ENCODE measurements around the gene UPF1.
"Not testable (repeated sequence)": the region's sequence is repeated elsewhere in the genome, so short reads cannot be mapped to it uniquely, and the experiment has no call there.

The UPF1 gene

DNA sequence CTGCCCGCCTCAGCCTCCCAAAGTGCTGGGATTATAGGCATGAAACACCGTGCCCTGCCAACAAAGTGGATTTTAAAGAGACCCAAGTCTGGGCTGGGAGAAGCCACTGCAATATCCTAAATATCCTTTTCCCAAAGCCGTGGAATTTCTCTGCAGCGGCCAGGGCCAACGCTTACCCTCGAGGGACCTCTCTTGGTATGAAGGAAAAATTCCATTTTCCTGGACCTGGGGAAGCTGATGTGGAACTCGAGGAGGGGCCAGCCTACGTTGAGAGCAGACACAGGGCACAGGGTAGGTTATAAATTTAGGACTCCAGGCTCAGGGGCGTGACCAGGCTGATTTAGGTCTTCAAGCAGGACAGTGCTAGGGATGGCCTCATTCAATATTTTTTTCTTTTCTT lies 17.7 kb upstream of the UPF1 start:
- Mint-ChIP-seq H3K27me3 (no peaks in the 10 kb centered on the region), H3K9me3 (no peaks in the 10 kb centered on the region), H3K27ac (no peak overlapping the region), H3K4me1 (no peaks in the 10 kb centered on the region), H3K36me3 (no peaks in the 10 kb centered on the region), H3K4me3 (no peak overlapping the region)

DNA sequence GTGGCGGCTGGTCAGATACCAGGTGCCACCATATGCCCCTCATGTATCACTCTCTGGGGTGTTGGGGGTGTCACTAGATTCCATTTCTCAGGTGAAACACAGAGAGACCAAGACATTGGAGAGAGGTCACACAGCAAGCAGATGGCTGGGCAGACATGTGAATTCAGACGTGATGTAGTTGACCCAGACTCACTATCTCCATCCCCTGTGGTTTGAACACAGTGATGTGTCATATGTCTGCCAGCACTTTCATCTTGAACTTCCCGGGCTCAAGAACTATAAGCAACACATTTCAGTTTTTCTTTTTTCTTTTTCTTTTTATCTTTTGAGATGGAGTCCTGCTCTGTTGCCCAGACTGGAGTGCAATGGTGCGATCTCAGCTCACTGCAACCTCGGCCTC lies 16.1 kb upstream of the UPF1 start:
- no peak overlapping the region for H3K27ac Mint-ChIP-seq
- H3K4me1 Mint-ChIP-seq = no peaks in the 10 kb centered on the region
- no peaks in the 10 kb centered on the region for H3K36me3 Mint-ChIP-seq
- no peaks in the 10 kb centered on the region for H3K27me3 Mint-ChIP-seq
- H3K4me3 Mint-ChIP-seq = no peak overlapping the region
- H3K9me3 Mint-ChIP-seq = no peaks in the 10 kb centered on the region

DNA sequence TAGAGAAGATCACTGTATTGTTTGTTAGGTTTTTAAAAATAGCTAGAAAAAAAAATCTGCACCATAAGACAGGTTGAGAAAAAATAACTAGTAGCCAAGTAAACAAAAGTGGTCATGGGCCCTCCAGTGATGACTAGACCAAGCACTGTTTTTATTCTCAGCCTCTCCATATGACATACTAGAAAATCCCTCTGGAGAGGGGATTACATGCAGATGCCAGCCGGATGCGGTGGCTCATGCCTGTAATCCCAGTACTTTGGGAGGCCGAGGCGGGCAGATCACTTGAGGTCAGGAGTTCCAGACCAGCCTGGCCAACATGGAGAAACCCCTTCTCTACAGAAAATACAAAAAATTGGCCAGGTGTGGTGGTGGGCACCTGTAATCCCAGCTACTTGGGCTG lies 15.1 kb upstream of the UPF1 start:
- H3K4me1 Mint-ChIP-seq, H3K36me3 Mint-ChIP-seq, H3K9me3 Mint-ChIP-seq, H3K27me3 Mint-ChIP-seq, H3K4me3 Mint-ChIP-seq, H3K27ac Mint-ChIP-seq: not testable (repeated sequence)

DNA sequence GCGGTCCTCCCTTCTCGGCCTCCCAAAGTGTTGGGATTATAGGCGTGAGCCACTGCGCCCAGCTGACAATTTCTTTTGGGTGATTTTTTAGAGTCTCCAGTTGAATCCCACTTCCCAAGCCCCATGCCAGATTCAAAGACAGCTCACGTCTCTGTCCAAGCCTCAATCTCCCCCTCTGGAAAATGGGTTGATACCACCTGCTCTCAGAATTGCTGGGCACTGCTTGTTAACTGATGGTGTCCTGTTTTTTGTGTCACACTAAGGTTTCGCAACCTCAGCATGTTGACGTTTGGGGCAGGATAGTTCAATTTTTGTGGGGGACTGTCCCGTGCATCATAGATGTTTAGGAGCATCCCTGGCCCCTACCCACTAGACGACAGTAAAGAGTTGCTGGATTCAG lies 14.2 kb upstream of the UPF1 start:
- H3K27me3 Mint-ChIP-seq = no peaks in the 10 kb centered on the region
- no peak overlapping the region for H3K27ac Mint-ChIP-seq
- H3K36me3 Mint-ChIP-seq = no peaks in the 10 kb centered on the region
- H3K4me3 Mint-ChIP-seq = no peak overlapping the region
- no peaks in the 10 kb centered on the region for H3K9me3 Mint-ChIP-seq
- H3K4me1 Mint-ChIP-seq = no peaks in the 10 kb centered on the region

DNA sequence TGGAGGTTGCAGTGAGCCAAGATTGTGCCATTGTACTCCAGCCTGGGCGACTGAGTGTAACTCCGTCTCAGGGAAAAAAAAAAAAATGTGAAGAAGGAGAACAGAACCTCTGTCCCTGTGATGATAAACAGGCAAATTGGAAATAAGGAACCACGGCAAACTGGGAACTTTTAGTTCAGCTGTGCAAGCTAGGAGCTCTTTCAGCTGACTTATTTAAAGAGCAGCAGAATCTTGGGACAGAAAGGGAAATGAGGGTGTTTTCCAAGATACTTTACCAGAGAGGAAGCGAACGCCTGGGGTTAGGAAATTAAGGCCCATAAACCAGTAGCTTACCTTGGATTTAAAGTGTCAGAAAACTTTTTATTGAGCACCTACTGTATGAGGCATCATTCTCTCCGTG lies 3.0 kb upstream of the UPF1 start:
- Mint-ChIP-seq H3K4me1 (peaks cover 6% of the 10 kb centered on the region), H3K27ac (no peak overlapping the region), H3K9me3 (no peaks in the 10 kb centered on the region), H3K27me3 (no peaks in the 10 kb centered on the region), H3K4me3 (no peak overlapping the region), H3K36me3 (peaks cover under 1% of the 10 kb centered on the region)

DNA sequence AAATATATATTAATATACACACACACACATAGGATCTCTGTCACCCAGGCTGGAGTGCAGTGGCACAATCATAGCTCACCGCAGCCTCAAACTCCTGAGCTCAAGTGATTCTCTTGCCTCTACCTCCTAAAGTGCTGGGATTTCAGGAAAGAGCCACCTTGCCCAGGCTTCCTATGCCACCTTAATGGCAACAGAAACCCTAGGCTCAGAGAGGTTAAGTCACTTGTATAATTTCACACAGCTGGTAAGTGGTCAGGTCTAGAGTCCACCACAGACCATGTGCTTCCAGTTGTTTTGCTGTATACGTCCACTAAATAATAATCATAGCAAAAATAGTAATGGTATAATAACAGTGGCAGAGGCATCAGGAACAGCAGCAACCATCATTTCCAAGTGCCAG lies 1.3 kb upstream of the UPF1 start:
- Mint-ChIP-seq H3K4me3 (no peak overlapping the region), H3K9me3 (no peaks in the 10 kb centered on the region), H3K36me3 (peaks cover 9% of the 10 kb centered on the region), H3K27me3 (no peaks in the 10 kb centered on the region), H3K4me1 (peaks cover 23% of the 10 kb centered on the region), H3K27ac (no peak overlapping the region)

DNA sequence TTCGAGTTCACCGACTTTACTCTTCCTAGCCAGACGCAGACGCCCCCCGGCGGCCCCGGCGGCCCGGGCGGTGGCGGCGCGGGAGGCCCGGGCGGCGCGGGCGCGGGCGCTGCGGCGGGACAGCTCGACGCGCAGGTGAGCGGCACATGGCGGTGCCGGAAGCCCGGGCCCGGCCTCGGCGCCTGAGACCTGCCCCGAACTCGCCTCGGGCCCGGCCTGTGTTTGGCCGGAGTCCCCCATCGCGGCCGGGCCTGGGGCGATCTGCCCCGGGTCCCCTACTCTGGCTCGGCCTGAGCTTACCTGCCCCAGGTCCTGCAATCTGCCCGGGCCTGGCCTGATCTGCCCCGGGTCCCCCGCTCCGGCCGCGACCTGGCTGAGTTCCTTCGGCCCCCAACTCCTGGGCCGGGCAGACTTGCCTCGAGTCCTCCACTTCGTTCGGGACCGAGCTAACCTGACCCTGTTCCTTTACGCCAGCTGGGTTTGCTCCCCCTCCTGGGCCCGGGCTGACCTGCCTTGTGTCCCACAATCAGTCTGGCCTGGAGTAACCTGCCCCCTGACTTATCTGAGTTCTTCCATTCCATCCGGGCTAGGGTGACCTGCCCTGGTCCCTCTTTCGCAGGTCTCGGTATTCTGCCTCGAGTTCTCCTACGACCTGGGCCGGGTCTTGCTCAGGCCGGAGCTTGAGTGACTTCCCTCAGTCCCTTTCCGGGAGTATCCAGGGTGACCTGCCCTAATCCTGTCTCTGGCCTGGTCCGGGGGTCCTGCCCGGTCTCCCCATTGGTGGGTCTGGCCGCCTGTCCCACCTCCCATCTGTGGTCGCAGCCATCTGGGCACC lies 764 bp downstream of the UPF1 start:
- Mint-ChIP-seq H3K4me3 (peak overlapping the region; percentile 88), H3K27ac (peak overlapping the region; percentile 96), H3K27me3 (no peaks in the 10 kb centered on the region), H3K9me3 (no peaks in the 10 kb centered on the region), H3K4me1 (peaks cover 44% of the 10 kb centered on the region), H3K36me3 (peaks cover 14% of the 10 kb centered on the region)

DNA sequence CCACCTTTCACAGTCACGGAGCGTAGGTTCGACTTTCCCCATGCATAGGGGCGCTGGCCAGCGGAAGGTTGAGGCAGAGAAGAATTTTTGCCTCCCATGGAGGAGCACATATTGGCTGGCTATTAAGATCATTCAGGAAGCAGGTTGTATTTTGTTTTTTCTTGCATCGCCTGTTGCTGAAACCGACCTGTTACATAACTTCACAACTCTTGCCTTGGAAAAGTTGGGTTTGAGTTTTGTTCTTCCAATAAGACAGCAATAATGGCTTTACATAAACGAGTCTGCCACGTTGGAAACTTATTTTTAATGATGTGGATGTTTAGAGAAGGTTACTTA lies 1.4 kb downstream of the UPF1 start:
- Mint-ChIP-seq H3K27me3 (no peaks in the 10 kb centered on the region), H3K27ac (peak overlapping the region; percentile 96), H3K4me3 (peak overlapping the region; percentile 88), H3K4me1 (peaks cover 50% of the 10 kb centered on the region), H3K9me3 (no peaks in the 10 kb centered on the region), H3K36me3 (peaks cover 17% of the 10 kb centered on the region)

DNA sequence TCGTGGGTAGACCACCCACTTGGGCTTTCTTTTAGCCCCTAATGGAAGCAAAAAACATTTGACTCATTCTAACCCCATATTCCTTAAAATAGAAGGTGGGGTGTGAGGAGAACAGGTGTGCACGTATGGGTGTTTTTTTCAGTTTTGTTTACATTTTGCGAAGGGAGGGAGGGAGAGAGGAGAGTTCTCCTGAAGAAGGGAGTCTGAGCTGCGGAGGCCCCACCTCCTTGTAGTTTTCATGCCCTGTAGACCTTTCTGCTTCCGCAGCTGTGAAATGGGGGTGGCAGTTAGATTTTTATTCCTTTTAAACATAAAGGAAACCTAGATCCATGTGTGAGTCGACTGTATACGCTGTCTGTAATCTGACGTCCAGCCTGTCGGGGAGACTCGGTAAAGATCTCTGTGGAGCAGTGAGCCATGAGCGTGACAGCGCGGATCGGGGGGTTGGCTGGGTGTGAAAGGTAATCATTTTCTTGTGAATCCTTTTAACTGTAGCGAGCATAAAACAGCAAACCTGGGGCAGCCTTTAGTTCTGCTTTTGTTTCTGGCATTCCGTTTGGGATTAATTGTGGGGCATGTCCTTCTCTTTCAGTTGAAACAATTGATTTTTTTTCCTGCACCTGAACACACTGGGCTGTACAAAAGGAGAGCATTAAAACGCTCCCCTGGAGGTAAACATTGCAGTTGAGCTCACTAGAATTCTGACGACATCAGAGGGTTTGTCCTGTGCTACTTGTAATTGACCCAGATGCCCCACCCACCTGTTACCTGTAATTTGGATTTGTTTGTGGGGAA lies 2.3 kb downstream of the UPF1 start:
- H3K36me3 Mint-ChIP-seq = peaks cover 17% of the 10 kb centered on the region

DNA sequence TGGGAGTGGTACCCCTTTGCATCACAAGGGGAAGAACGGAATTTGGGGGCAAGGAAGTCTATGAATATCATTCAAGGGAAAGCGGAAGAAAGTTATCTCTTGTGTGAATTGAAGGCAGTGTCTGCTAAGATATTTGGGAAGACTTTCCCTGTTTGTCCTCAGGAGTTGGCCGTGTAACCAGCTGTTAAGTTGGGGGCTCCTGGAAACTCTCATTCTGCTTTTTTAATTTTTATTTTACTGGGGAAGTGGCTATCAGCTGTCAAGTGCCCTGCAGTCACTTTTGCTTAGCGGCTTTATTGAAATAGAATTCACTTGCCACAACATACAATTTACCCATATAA lies 2.9 kb downstream of the UPF1 start:
- Mint-ChIP-seq H3K9me3 (no peaks in the 10 kb centered on the region), H3K4me1 (peaks cover 61% of the 10 kb centered on the region), H3K27me3 (no peaks in the 10 kb centered on the region), H3K27ac (no peak overlapping the region), H3K36me3 (peaks cover 17% of the 10 kb centered on the region), H3K4me3 (peak overlapping the region; percentile 88)

More for the DNA sequence above, 2.3 kb downstream of the UPF1 start:
- Mint-ChIP-seq H3K27me3 (no peaks in the 10 kb centered on the region), H3K4me1 (peaks cover 56% of the 10 kb centered on the region), H3K4me3 (peak overlapping the region; percentile 88), H3K9me3 (no peaks in the 10 kb centered on the region), H3K27ac (peak overlapping the region; percentile 90)

DNA sequence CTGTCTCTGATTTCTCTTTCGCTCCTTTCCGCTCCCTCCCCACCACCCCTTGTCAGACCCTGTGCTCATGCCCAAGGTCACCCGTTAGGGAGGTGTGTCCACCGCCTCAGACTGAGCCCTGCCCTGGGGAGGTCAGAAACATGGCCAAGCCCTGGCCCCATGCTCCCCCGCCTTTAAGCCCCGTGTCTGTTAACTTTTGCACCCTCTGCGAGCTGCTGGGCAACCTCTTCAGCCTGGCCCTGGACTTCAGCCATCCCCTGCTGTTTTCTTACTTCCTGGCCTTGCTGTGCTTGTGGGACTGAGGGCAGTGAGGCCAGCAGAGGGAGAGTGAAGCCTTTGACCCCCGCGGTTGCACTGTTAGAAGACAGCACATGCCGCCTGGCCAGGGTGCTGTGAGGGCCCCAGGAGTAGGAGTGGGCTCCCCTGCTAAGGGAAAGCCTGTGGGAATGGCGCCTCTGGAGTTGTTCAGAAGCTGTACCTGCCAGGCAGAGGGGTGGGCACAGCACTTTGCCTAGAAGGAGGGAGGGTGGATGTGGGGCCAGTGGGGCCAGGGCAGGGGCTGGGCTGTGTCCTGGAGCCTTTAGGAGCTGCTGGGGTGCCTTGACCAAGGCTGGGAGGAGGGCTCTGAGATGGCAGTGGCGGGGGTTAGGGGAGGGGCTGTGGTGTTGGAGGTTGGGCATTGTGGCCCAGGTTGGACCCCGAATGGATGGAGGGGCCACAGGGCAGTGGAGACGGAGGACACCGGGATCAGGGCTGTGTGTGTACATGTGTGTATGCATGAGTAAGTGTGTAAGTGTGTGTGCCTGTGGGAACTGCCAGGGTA lies 7.9 kb downstream of the UPF1 start:
- Mint-ChIP-seq H3K27me3 (no peaks in the 10 kb centered on the region), H3K9me3 (no peaks in the 10 kb centered on the region), H3K4me3 (no peak overlapping the region), H3K4me1 (peaks cover 92% of the 10 kb centered on the region), H3K27ac (no peak overlapping the region), H3K36me3 (peaks cover 10% of the 10 kb centered on the region)

DNA sequence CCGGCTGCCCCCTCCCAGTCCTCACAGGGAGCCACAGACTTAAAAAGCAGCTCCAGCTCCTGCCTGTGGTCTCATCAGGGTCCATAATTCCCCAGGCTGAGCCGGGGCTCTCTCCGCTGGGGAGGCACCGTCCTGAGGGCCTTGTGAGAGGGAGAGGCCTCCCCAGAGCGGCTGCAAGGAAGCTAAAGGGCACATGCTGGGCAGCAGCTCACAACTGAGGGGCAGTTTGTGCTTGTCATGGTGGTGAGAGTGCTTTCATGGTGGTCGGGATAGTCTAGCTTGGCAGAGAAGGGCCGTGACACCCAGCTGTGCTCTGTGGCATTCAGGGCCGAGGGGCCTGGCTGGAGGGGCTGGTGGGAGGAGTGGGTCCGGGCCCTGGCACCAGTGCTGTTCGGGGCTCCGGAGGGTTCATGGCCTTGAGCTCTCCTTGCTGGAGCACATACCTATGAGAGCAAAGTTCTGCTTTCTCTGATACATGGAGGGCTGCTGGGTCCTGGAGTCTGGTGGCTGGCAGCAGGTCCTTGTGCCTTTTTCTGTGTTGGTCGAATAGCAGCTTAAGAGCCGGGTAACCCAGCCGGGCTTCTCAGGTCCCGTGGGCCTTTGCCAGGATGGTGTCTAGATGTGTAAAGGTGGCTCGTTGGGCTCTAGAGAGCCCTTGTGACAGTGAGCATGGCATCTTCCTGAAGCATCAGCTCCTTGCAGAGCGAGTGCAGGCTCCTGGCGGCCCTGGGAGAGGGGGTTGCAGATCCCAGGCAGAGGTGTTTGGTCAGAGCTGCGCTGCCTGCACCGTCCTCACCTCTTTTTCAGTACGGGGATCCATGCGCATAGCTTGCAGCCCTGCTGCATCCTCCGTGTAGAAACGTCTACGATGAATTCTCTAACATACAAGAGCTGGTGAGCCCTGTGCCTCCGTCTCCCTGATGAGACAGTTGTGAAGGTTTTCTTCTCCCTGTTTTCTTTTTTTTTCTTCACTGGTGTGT lies 8.8 kb downstream of the UPF1 start:
- peak overlapping the region; percentile 11 for H3K4me3 Mint-ChIP-seq
- peak overlapping the region; percentile 72 for H3K27ac Mint-ChIP-seq
- H3K4me1 Mint-ChIP-seq = peaks cover 91% of the 10 kb centered on the region
- H3K36me3 Mint-ChIP-seq = peaks cover 10% of the 10 kb centered on the region
- H3K27me3 Mint-ChIP-seq = no peaks in the 10 kb centered on the region
- no peaks in the 10 kb centered on the region for H3K9me3 Mint-ChIP-seq

DNA sequence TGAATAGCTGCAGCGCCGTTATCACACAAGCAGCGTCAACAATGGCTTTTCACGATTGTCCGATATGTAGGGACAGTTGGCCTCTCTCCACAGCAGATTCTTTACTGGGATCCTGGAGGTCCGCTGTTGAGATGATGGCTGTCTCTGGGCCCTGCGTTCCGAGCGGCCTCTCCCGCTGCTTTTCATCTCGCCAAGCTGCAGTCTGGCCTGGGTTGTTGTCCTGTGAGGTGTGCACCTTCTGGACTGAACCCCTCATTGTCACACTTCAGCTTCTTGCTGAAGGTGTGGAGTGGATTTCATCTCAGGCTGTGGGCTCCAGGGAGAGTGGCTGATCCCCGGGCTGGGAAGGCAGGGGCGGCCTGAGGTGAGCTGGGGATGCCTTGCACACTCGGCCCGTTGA lies 9.6 kb downstream of the UPF1 start:
- Mint-ChIP-seq H3K27me3 (no peaks in the 10 kb centered on the region), H3K27ac (peak overlapping the region; percentile 14), H3K36me3 (peaks cover 6% of the 10 kb centered on the region), H3K4me3 (peak overlapping the region; percentile 20), H3K9me3 (no peaks in the 10 kb centered on the region), H3K4me1 (peaks cover 91% of the 10 kb centered on the region)

DNA sequence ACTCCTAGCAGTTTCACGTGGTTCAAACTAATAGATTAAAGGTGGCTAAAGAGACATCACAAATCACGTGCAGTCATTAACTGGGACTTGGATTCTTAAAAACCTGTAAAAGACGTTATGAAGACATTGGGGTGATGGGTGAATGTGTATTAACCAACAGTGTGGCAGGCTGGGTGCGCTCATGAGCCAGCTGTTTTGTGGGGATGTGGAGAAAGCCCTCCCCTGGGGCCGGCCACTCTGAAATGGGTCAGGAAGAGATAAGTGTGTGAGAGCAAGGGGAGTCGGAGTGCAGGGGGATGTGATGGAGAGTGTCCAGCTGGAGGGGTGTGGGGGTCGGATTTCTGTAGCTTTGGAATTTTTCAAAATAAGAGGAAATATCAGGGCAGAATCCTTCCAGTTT lies 10.4 kb downstream of the UPF1 start:
- peak overlapping the region; percentile 15 for H3K4me3 Mint-ChIP-seq
- H3K27me3 Mint-ChIP-seq = no peaks in the 10 kb centered on the region
- H3K36me3 Mint-ChIP-seq = peaks cover 5% of the 10 kb centered on the region
- peak overlapping the region; percentile 19 for H3K27ac Mint-ChIP-seq
- no peaks in the 10 kb centered on the region for H3K9me3 Mint-ChIP-seq
- peaks cover 91% of the 10 kb centered on the region for H3K4me1 Mint-ChIP-seq

DNA sequence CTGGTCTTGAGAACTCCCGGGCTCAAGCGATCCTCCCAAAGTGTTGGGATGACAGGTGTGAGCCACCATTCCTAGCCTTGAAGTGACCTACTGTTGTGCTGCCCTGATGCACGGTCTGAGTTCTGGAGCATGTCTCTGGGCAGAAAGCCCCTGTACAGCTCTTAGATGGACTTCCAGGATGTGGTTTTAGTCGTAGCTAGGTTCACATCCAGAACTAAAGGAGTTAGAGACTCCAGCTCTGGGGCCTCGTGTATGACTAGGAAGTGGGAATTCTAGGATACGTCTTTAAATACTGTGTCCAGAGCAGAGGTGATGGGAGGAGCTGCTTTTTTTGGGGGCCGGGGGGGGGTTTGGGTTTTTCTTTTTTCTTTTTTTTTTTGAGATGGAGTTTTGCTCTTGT lies 12.2 kb downstream of the UPF1 start:
- Mint-ChIP-seq H3K36me3 (peaks cover 3% of the 10 kb centered on the region), H3K4me1 (peaks cover 87% of the 10 kb centered on the region), H3K9me3 (no peaks in the 10 kb centered on the region), H3K4me3 (peak overlapping the region; percentile 70), H3K27me3 (no peaks in the 10 kb centered on the region), H3K27ac (no peak overlapping the region)

Measured in activated naive CD4-positive, alpha-beta T cell treated with anti-CD3 and anti-CD28 coated beads, Interleukin-2, amount 50 U/mL, for 24 hours (primary cell).